Activated CD4-positive, alpha-beta T cell treated with anti-CD3 and anti-CD28 coated beads for 1 hour (primary cell): Measurements from ENCODE around the gene ADAM19.
"Not testable (repeated sequence)": the region's sequence is repeated elsewhere in the genome, so short reads cannot be mapped to it uniquely, and the experiment has no call there.

Experiments used
- DNase-seq: peaks from one replicate; pipeline ENCODE4 v3.0.0-alpha.2; 2020

The ADAM19 gene

DNA sequence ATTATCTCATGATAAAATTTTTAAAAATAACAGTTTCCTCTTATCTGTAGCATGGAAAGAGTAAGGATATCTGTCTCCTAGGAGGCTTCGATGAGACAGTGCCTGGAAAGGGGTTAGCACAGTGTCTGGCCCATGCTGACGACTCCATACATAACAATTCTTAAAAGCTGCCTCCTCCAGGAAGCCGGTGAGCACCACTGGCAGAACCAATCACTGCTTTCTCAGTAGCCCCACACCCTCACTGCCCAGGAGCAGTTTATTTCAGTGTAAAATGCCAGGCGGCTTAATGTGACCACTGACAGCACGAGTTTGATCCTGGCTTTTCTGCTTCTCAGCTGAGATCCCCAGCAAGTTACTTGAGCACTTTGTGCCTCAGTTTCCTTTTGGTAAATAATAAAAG, 116.7 kb downstream of the ADAM19 start:
- DNase-seq = no peak

DNA sequence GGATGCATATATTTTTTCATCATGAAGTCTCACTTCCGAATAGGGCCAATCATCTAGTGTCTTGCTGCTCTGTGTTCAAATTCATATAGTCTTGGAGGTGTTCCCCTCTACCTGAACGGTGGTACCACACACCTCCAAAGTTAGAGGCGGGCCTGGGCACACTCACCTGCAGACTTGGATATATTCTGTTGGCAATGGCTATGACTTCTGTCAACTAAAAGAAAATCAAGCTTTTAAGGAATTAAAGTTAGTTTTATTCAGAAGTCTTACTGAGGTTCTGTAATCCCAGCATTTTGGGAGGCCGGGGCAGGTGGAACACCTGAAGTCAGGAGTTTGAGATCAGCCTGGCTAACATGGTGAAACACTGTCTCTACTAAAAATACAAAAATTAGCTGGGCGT, 118.2 kb downstream of the ADAM19 start:
- DNase-seq = no peak

DNA sequence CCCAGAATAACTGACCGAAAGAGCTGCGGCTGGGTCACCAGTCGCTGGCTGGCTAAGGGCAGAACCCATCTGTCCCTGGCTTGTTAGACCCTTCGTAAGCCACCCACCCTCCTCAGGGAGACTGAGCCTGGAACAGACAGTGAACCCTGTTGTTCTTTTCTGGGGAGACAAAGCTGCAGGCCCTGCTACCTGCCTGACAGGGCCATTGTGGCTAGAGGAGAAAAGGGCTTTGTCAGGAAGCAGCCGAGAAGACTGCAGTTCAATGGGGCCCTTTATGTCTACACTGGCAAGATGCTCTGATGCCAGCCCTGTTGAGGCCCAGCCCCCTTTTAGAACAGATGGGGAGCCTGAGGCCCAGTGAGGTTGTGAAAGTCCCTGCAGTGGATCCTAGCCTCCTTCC, 119.3 kb downstream of the ADAM19 start:
- no peak for DNase-seq

DNA sequence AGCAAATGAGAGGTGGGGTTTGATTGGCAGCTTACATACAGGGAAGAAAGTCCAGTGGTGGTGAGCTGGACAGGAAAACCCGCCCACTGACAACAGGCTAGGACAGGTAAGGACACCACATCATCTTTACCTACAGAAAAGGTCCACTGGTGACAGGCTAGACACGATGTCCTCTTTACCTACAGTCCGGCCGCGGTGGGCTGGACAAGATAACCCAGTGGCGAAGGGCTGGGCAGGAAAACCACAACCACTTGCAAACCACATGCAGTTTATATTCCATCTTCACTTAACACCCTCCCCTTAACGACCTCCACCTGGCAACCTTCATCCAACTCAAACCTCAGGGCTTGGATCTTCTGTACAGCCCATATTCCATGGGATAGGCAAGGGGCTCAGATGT, 120.5 kb downstream of the ADAM19 start:
- DNase-seq = no peak

DNA sequence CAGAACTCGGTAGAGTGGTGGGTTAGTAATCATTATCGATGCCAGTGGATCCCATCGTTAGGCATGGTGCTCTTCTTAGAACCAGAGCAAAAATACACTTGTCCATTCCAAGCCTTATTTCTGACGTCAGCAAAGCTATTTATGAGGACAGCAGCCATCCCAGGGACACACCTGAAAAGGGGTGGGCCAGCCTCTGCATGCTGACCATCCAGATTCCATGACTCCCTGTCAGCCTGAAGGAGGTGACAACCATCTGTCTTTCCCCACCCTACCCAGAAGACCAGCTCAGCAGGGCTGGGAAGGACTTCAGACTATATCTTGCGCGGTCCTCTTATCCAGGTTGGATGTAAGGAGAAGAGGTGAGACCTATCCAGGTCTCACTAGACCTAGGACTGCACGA, 121.3 kb downstream of the ADAM19 start:
- DNase-seq = no peak

DNA sequence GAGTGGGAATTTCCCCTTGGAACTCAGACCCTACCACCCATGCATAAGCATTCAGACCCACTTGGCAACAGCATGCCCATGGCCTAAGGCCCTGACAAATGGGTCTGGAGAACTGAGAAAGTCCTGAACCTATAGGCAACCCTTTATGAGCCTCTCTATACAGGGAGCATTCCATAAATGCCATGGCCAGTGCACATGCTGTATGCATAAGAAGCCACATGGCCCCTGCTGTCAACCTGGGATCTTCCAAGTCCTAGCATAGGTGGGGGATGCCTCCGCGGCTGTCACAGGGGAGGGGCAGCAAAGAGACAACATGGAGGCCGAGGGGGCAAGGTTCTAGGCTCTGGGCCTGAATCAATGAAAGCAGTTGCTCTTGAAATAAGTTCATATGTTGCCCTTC, 123.8 kb downstream of the ADAM19 start:
- DNase-seq = no peak

DNA sequence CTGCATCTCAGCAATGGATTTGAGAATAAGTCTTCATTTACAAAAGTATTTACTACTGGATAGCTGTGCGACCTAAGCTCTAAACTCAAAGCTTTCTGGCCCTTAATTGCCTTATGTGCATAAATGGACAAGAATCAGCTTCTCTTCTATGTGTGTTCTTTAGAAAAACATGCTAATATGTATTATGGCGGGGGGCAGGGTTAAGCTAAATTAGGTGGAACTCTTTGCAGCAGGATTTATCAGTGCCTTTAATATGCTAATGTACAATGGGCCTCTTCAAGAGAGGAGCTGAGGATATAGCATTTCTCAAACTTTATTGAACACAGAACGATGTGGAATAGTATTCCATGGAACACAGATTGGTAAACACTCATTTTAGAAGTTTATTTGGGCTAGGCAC, 125.6 kb downstream of the ADAM19 start:
- no peak for DNase-seq

DNA sequence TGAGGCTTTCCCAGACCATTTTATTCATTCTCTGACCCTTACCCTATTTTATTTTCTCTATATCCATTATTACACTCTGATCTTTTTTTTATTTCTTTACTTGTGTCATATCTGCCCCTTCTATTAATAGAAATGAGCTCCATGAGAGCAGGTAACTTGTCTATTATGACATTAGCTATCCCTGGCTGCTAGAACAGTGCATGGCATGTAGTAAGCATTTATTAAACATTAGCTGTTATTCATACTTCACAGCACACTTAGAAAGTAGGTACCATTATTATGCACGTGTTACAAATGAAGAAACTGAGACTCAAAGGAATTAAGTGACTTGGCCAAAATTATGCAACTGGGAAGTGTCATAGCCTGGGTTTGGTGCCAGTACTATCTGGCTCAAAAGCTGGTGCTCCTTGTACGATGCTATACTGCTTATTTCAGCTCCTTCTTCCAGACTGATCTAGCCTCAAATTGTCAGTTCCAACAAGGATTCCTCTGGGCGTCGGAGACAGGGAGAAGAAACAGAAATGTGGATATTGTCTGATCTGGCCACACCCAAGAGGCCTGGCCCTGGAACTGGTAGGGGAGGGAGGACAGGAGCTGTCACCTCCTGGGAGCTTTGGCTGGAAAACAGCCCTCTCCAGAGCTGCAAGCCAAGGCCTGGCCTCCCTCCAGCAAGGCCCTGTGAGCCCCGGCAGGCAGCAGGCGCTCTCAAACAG, 126.4 kb downstream of the ADAM19 start:
- no peak for DNase-seq

DNA sequence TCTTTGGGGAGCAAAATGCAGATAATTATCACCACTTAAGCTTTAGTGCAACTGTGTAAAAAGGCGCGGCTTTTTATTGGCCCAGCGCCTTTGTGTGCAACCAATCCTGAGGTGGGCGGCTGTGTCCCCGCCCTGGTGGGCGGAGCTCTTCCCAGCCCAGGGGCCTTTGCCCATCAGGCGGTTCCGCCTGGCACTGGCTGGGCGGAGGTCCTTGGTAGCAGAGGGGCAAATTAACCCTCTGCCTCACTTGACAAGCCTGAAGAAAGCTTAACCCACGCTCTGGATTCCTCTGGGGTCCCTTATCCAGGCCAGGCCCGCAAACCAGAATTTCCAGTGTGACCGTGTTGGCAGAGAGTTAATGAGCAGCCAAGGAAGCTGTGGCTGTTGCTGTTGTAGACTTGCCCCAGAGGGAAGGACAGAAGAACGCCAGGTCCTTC, 128.4 kb downstream of the ADAM19 start:
- no peak for DNase-seq

DNA sequence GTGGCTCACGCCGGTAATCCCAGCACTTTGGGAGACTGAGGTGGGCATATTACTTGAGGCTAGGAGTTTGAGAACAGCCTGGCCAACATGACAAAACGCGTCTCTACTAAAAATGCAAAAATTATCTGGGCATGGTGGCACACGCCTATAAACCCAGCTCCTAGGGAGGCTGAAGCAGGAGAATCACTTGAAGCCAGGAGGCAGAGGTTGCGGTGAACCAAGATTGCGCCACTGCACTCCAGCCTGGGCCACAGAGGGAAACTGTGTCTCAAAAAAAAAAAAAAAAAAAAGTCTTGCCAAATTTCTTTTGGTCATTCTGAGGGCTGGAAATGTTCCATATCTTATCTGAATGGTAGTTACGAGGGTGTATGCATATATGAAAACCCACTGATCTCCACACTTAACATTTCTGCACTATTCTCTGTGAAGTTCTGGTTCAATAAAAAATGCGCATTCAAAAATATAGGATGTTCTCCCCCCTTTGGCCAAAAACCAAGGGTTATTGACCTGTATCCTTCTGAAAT, 129.1 kb downstream of the ADAM19 start:
- no peak for DNase-seq

DNA sequence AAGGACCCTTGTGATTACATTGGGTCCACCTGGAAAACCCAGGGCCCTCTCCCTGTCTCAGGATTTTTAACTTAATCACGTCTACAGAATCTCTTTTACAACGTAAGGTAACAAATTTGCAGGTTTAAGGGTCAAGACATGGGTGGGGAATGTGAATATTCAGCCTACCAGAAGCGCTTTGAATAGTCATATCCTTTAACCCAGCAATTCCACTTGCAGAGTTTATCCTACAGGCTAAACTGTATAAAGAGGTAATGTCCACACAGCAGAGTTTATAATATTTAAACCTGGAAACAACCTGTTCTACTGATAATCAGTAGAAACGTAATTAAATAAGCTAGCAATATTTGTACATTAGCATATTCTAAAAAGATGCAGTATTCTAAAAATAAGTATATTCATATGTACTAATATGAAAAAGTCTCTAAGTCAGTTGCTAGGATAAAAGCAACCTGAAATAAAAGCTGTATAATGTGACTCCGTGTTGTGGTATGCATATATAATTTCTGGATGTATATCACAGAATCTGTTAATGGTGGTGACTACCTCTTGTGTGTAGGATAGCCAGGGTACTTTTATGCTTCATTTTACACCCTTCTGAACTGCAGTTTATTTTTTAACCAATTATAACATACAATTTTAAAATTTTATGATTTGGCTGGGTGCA, 129.7 kb downstream of the ADAM19 start:
- no peak for DNase-seq

DNA sequence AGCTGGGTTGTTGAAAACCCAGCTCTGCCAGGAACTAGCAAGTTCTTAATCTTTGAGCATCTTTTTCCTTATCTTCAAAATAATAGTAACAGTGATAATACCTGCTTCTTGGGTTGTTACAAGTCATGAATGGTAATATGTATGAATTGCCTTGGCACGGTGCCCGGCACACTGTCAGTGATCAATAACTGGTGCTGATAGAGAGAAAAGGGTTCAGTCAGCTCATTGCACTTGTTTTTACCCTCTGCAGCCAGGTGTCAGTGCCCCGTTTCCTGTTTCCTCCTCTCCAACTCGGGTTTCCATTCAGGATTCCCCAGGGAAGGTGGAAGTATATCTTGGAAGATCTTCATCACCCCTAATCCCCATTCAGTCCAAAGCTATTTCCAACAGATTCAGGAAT, 131.4 kb downstream of the ADAM19 start:
- no peak for DNase-seq

DNA sequence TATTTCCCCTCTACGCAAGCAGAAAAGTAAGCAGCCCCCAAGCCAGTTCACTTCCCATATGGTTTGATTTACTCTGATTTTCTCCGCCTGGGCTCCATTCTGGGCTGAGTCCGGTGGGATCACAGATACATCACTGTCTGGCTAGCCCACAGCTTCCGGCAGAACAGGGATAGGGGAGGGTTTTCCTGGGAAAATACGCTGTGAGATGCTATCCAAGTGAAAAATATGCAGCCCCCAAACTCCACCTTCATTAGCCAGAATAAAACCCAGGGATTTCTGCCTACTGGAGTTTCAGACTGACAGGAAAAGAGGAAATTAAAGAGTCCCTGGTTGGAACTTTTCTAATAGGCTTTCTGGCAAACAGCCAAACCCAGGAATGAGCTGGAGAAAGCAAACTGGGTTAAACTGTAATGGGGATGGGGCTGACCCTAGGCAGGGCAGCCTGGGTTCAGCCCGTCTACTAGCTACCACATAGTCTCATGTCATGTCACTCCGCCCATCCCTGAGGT, 132.5 kb downstream of the ADAM19 start:
- DNase-seq = no peak

DNA sequence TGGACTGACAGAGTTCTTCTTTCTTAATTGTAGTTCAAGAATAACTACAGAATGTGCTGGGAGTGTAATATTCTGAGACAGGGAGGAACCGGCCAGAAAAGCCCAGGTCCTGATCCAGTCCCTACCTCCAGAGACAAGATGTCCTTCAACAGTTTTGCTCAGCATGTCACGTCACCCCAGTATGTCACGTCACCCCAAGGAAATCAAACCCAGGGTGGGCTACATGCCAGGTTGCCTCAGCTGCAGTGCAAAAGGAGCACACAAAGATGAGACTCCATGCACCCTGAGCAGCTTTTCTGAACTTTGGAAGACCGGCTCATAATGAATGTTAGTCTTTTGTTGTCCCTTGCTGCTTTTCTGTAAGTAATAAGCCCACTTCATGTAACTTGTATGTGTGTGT, 141.5 kb downstream of the ADAM19 start:
- DNase-seq = no peak

DNA sequence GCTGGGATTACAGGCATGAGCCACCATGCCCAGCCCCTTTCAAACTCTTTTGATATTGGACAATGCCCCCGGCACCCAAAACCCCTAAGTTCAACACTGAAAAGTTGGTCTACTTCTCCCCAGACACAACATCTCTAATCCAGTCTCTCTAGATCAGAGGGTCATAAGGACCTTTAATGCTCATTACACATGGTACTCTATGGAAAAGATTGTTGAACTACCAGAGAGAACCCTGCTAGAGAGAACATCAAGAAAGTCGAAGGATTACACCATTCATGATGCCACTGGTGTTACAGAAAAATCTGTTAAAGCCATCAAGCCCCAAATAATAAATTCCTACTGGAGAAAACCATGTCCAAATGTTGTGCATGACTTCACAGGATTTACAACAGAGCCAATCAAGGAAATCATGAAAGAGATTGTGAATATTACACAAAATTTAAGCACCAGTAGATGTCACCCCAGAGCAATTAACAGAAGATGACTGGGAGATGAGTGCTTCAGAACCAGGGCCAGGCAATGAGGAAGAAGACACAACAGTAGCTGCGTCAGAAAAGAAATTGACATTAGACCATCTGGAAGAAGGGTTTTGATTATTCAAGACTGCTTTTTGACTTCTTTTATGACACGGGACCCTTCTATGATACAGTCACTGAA, 143.9 kb downstream of the ADAM19 start:
- DNase-seq = no peak

DNA sequence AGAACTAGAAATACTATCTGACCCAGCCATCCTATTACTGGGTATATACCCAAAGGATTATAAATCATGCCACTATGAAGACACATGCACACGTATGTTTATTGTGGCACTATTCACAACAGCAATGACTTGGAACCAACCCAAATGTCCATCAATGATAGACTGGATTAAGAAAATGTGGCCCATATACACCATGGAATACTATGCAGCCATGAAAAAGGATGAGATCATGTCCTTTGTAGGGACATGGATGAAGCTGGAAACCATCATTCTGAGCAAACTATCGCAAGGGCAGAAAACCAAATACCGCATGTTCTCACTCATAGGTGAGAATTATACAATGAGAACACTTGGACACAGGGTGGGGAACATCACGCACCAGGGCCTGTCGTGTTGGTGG, 145.7 kb downstream of the ADAM19 start:
- DNase-seq = not testable (repeated sequence)
